Osteoblast (primary cell): ENCODE data around the gene SEMA4A. TPM values are rescaled to one million over a fixed set of nuclear protein-coding genes. Genes with fewer than 3 reads are reported as not detected.

Experiments
- DNase-seq: peaks from one replicate; pipeline ENCODE4 v3.0.0; 2011; ENCODE audit warnings: low spot score, mixed read lengths; ENCODE audit not compliant: insufficient read length; ENCODE audit errors: missing footprints
- H2AFZ ChIP-seq: 2 replicates; pipeline ENCODE4 v1.6.0; 2011; ENCODE audit warnings: mild to moderate bottlenecking, low read length
- H3K27ac ChIP-seq: 2 replicates; pipeline ENCODE4 v1.5.1; 2011; ENCODE audit warnings: mild to moderate bottlenecking, low read depth, low read length, moderate library complexity
- H3K27me3 ChIP-seq: 2 replicates; pipeline ENCODE4 v1.6.0; 2012; ENCODE audit warnings: mild to moderate bottlenecking, control low read depth, inconsistent platforms, low read length, moderate library complexity; ENCODE audit not compliant: insufficient read depth
- H3K36me3 ChIP-seq: 2 replicates; pipeline ENCODE4 v1.5.1; 2011; ENCODE audit warnings: mild to moderate bottlenecking, low read length, control low read depth, moderate library complexity; ENCODE audit not compliant: insufficient read depth
- H3K4me1 ChIP-seq: 2 replicates; pipeline ENCODE4 v1.5.1; 2011; ENCODE audit warnings: mild to moderate bottlenecking, low read length, control low read depth, moderate library complexity; ENCODE audit not compliant: insufficient read depth
- H3K4me2 ChIP-seq: 2 replicates; pipeline ENCODE4 v1.6.0; 2011; ENCODE audit warnings: mild to moderate bottlenecking, low read length; ENCODE audit not compliant: insufficient read depth
- H3K4me3 ChIP-seq: fragments of 200-600 bp; sonication (generic); 3 replicates; pipeline ENCODE4 v1.5.1; 2012; ENCODE audit warnings: mild to moderate bottlenecking, low read length, inconsistent platforms; ENCODE audit not compliant: insufficient read depth
- H3K79me2 ChIP-seq: 2 replicates; pipeline ENCODE4 v1.6.0; 2012; ENCODE audit warnings: mild to moderate bottlenecking, low read length, control low read depth, inconsistent platforms; ENCODE audit not compliant: insufficient read depth
- H3K9me3 ChIP-seq: 2 replicates; pipeline ENCODE4 v1.5.1; 2011; ENCODE audit warnings: low read depth, low read length, control low read depth
- H4K20me1 ChIP-seq: 2 replicates; pipeline ENCODE4 v1.6.0; 2012; ENCODE audit warnings: mild to moderate bottlenecking, low read length, control low read depth; ENCODE audit not compliant: insufficient read depth
- CTCF ChIP-seq: IDR thresholded peaks from 2 replicates; pipeline ENCODE4 v1.5.1; 2011; ENCODE audit warnings: mild to moderate bottlenecking, low read depth, low read length, moderate library complexity; ENCODE audit errors: extremely low read depth
- total RNA-seq: library from RNA; depleted of rRNA; stranded (reverse); fragments of >200 nt; gene quantifications from 2 replicates; pipeline ENCODE4 v1.2.3, GENCODE V29; 2012

Gene SEMA4A
- total RNA-seq, 1 donor, result 1.8 TPM

GRCh38 chr1:156211243-156211642 is 57.9 kb downstream of the SEMA4A start:
- H3K4me3 ChIP-seq, result no peak overlapping the region
- TF ChIP-seq CTCF, result no peak
- no peak overlapping the region for H2AFZ ChIP-seq
- peaks cover 32% of the 10 kb centered on the region for H3K36me3 ChIP-seq
- H3K79me2 ChIP-seq, result peaks cover 27% of the 10 kb centered on the region
- DNase-seq, result no peak
- no peak overlapping the region for H3K4me2 ChIP-seq
- H4K20me1 ChIP-seq, result no peaks in the 10 kb centered on the region
- no peak overlapping the region for H3K27ac ChIP-seq
- no peaks in the 10 kb centered on the region for H3K27me3 ChIP-seq
- no peaks in the 10 kb centered on the region for H3K9me3 ChIP-seq
- H3K4me1 ChIP-seq, result peaks cover 9% of the 10 kb centered on the region

- Histone ChIP-seq H3K4me1 (peaks cover 9% of the 10 kb centered on the region), H4K20me1 (no peaks in the 10 kb centered on the region), H3K27me3 (no peaks in the 10 kb centered on the region), H3K79me2 (peaks cover 23% of the 10 kb centered on the region), H3K27ac (peak overlapping the region; percentile 100), H3K9me3 (no peaks in the 10 kb centered on the region), H3K4me2 (peak overlapping the region; percentile 86), H3K4me3 (peak overlapping the region; percentile 92), H2AFZ (peak overlapping the region; percentile 66), H3K36me3 (peaks cover 27% of the 10 kb centered on the region)
- no peak for DNase-seq
- no peak for TF ChIP-seq CTCF
Observed at GRCh38 chr1:156212130-156212529, 58.7 kb downstream of the SEMA4A start.

GRCh38 chr1:156212833-156213643 is 59.7 kb downstream of the SEMA4A start, which contains the start of gene PMF1:
TSS of gene PMF1 (plus strand) at chr1:156213007. CDS start at chr1:156213016, 9 bp downstream.
- Histone ChIP-seq H3K9me3 (no peaks in the 10 kb centered on the region), H3K36me3 (peaks cover 21% of the 10 kb centered on the region), H3K4me2 (peak within 1 kb of the TSS; percentile 86), H3K79me2 (peaks cover 23% of the 10 kb centered on the region), H4K20me1 (no peaks in the 10 kb centered on the region), H3K4me1 (peaks cover 16% of the 10 kb centered on the region), H3K27me3 (no peaks in the 10 kb centered on the region), H2AFZ (peak within 1 kb of the TSS; percentile 100), H3K4me3 (peak within 1 kb of the TSS; percentile 92), H3K27ac (peak within 1 kb of the TSS; percentile 100)
- peak; percentile 100 for DNase-seq
- no peak for TF ChIP-seq CTCF

- TF ChIP-seq CTCF, result no peak
- H3K27me3 ChIP-seq, result no peaks in the 10 kb centered on the region
- peak overlapping the region; percentile 100 for H3K27ac ChIP-seq
- H3K9me3 ChIP-seq, result no peaks in the 10 kb centered on the region
- H3K4me3 ChIP-seq, result peak overlapping the region; percentile 92
- peak overlapping the region; percentile 86 for H3K4me2 ChIP-seq
- H2AFZ ChIP-seq, result peak overlapping the region; percentile 100
- H3K36me3 ChIP-seq, result peaks cover 16% of the 10 kb centered on the region
- DNase-seq, result peak; percentile 71
- peaks cover 20% of the 10 kb centered on the region for H3K4me1 ChIP-seq
- peaks cover 23% of the 10 kb centered on the region for H3K79me2 ChIP-seq
- no peaks in the 10 kb centered on the region for H4K20me1 ChIP-seq
Observed at GRCh38 chr1:156213644-156213966, 60.2 kb downstream of the SEMA4A start.
